Stimulated activated CD4-positive, alpha-beta T cell treated with anti-CD3 and anti-CD28 coated beads, Interleukin-2, amount 100 ng/mL, for 48 hours (primary cell): ENCODE data around the gene ZNF622.
"Not testable (repeated sequence)": the region's sequence is repeated elsewhere in the genome, so short reads cannot be mapped to it uniquely, and the experiment has no call there.

Experiments
- DNase-seq, 2 donors: peaks; one replicate each; pipeline ENCODE4 v3.0.0-alpha.2; 2020

Gene ZNF622

GRCh38 chr5:16480144-16480543, 14.5 kb upstream of the ZNF622 start:
- DNase-seq = no peak

GRCh38 chr5:16477541-16477940, 11.9 kb upstream of the ZNF622 start:
- no peak for DNase-seq

- not testable (repeated sequence) for DNase-seq
Observed at GRCh38 chr5:16476417-16476816, 10.8 kb upstream of the ZNF622 start.

- DNase-seq = no peak
Observed at GRCh38 chr5:16471387-16471786, 5.8 kb upstream of the ZNF622 start.

- no peak for DNase-seq
Observed at GRCh38 chr5:16467363-16468219, 2.0 kb upstream of the ZNF622 start.

- DNase-seq = no peak
Observed at GRCh38 chr5:16464664-16465543, 696 bp downstream of the ZNF622 start.

- no peak for DNase-seq
Observed at GRCh38 chr5:16464231-16464630, 1.4 kb downstream of the ZNF622 start.

GRCh38 chr5:16461782-16462181, 3.8 kb downstream of the ZNF622 start:
- no peak for DNase-seq

GRCh38 chr5:16461026-16461425, 4.6 kb downstream of the ZNF622 start:
- DNase-seq = no peak

- no peak for DNase-seq
Observed at GRCh38 chr5:16459451-16459850, 6.1 kb downstream of the ZNF622 start.

GRCh38 chr5:16457853-16458252, 7.7 kb downstream of the ZNF622 start:
- DNase-seq = no peak

- DNase-seq = no peak
Observed at GRCh38 chr5:16457451-16457850, 8.1 kb downstream of the ZNF622 start.

GRCh38 chr5:16456103-16456832, 9.3 kb downstream of the ZNF622 start:
- peak in 1 of 2 donors; percentile 12 for DNase-seq

- no peak for DNase-seq
Observed at GRCh38 chr5:16455668-16456067, 9.9 kb downstream of the ZNF622 start.

- no peak for DNase-seq
Observed at GRCh38 chr5:16454686-16455085, 10.9 kb downstream of the ZNF622 start.

GRCh38 chr5:16453609-16454008, 12.0 kb downstream of the ZNF622 start:
- DNase-seq = no peak

- DNase-seq = no peak
Observed at GRCh38 chr5:16450163-16450562, 15.4 kb downstream of the ZNF622 start.

GRCh38 chr5:16446993-16447392, 18.6 kb downstream of the ZNF622 start:
- DNase-seq = no peak

GRCh38 chr5:16437977-16438376, 27.6 kb downstream of the ZNF622 start:
- DNase-seq = no peak

GRCh38 chr5:16436065-16436682, 29.4 kb downstream of the ZNF622 start:
- not testable (repeated sequence) for DNase-seq

GRCh38 chr5:16431490-16431889, 34.1 kb downstream of the ZNF622 start:
- DNase-seq = no peak

- no peak for DNase-seq
Observed at GRCh38 chr5:16430349-16431089, 35.1 kb downstream of the ZNF622 start.
